IMR-90 (cell line): Measurements from ENCODE around the gene NOS2. TPM values are rescaled to one million over a fixed set of nuclear protein-coding genes. Genes with fewer than 3 reads are reported as not detected.

Experiments used
- ATAC-seq: fragments of 200-7000 bp; cut with Tn5 transposase; 2 replicates; pipeline ENCODE4 v1.9.1; 2020; ENCODE audit warnings: low read depth, mild to moderate bottlenecking, moderate library complexity
- BruUV-seq: library from RNA; stranded (reverse); fragments of 400-500 nt; replicated peaks from 2 replicates; lab custom pipeline; 2021; lab: Mats Ljungman, UMichigan
- CTCF ChIA-PET: fragments of 300-600 bp; formaldehyde crosslinking; extraction: SDS; loops from one replicate; lab custom pipeline; 2021; ENCODE audit warnings: antibody characterized with exemption; lab: Yijun Ruan, JAX
- POLR2A ChIA-PET: fragments of 300-600 bp; sonication (Branson Sonifier 250); formaldehyde crosslinking; loops from one replicate; lab custom pipeline; 2022; ENCODE audit warnings: antibody characterized with exemption; ENCODE audit not compliant: unreplicated experiment; lab: Charles Lee
- DNase-seq: peaks from one replicate; pipeline ENCODE4 v3.0.0; 2013
- H2AFZ ChIP-seq: replicated peaks from 2 replicates; pipeline ENCODE3; 2013; ENCODE audit warnings: low read length, mild to moderate bottlenecking; ENCODE audit not compliant: poor library complexity
- H2AK5ac ChIP-seq: 2 replicates; pipeline ENCODE4 v1.6.1; 2013; ENCODE audit warnings: low read depth, low read length, inconsistent platforms
- H2AK9ac ChIP-seq: replicated peaks from 2 replicates; pipeline ENCODE3; 2013; ENCODE audit warnings: mild to moderate bottlenecking, low read depth, low read length, moderate library complexity; ENCODE audit not compliant: poor library complexity
- H2BK120ac ChIP-seq: 2 replicates; pipeline ENCODE4 v1.6.1; 2013; ENCODE audit warnings: low read depth, low read length, inconsistent platforms
- H2BK15ac ChIP-seq: 3 replicates; pipeline ENCODE4 v1.6.1; 2013; ENCODE audit warnings: low read depth, low read length, inconsistent platforms
- H2BK20ac ChIP-seq: 2 replicates; pipeline ENCODE4 v1.6.1; 2013; ENCODE audit warnings: low read depth, mild to moderate bottlenecking, inconsistent platforms, low read length, moderate library complexity
- H2BK5ac ChIP-seq: 2 replicates; pipeline ENCODE4 v1.6.1; 2013; ENCODE audit warnings: mild to moderate bottlenecking, low read depth, low read length, inconsistent platforms; ENCODE audit not compliant: poor library complexity, severe bottlenecking
- H3K14ac ChIP-seq: replicated peaks from 2 replicates; pipeline ENCODE4 v1.6.1; 2013; ENCODE audit warnings: low read depth, low read length, inconsistent platforms
- H3K18ac ChIP-seq: 2 replicates; pipeline ENCODE4 v1.6.1; 2013; ENCODE audit warnings: low read depth, low read length, control low read depth
- H3K23ac ChIP-seq: 2 replicates; pipeline ENCODE4 v1.6.1; 2013; ENCODE audit warnings: low read depth, low read length, inconsistent platforms
- H3K27ac ChIP-seq: 2 replicates; pipeline ENCODE4 v1.5.1; 2013; ENCODE audit warnings: mild to moderate bottlenecking, control low read depth, low read length; ENCODE audit not compliant: insufficient read depth
- H3K27me3 ChIP-seq: 2 replicates; pipeline ENCODE4 v1.6.1; 2013; ENCODE audit warnings: low read length; ENCODE audit not compliant: control insufficient read depth, insufficient read depth
- H3K36me3 ChIP-seq: 2 replicates; pipeline ENCODE4 v1.6.1; 2013; ENCODE audit warnings: low read length, mixed read lengths; ENCODE audit not compliant: control insufficient read depth, insufficient read depth
- H3K4ac ChIP-seq: 2 replicates; pipeline ENCODE4 v1.6.1; 2013; ENCODE audit warnings: low read depth, low read length, inconsistent platforms
- H3K4me1 ChIP-seq: 2 replicates; pipeline ENCODE4 v1.6.1; 2013; ENCODE audit warnings: low read length, mixed read lengths; ENCODE audit not compliant: control insufficient read depth, insufficient read depth
- H3K4me2 ChIP-seq: 2 replicates; pipeline ENCODE4 v1.6.1; 2013; ENCODE audit warnings: low read depth, mild to moderate bottlenecking, control low read depth, low read length, moderate library complexity
- H3K4me3 ChIP-seq: 2 replicates; pipeline ENCODE4 v1.5.1; 2013; ENCODE audit warnings: low read depth, mild to moderate bottlenecking, control low read depth, low read length, moderate library complexity; ENCODE audit not compliant: insufficient read depth
- H3K56ac ChIP-seq: 2 replicates; pipeline ENCODE4 v1.6.1; 2013; ENCODE audit warnings: low read length, inconsistent platforms; ENCODE audit not compliant: insufficient read depth; ENCODE audit errors: extremely low read depth
- H3K79me1 ChIP-seq, 2 experiments: 2 replicates each; pipeline ENCODE4 v1.6.1; 2013; ENCODE audit warnings: low read length in 2 of 2, inconsistent platforms in 1 of 2, low read depth in 1 of 2
- H3K9ac ChIP-seq: 2 replicates; pipeline ENCODE4 v1.6.1; 2013; ENCODE audit warnings: low read depth, low read length, control low read depth
- H3K9me1 ChIP-seq: 2 replicates; pipeline ENCODE4 v1.6.1; 2013; ENCODE audit warnings: low read length, inconsistent platforms; ENCODE audit not compliant: insufficient read depth
- H3K9me3 ChIP-seq: 2 replicates; pipeline ENCODE4 v1.6.1; 2013; ENCODE audit warnings: low read length; ENCODE audit not compliant: control insufficient read depth, insufficient read depth
- H4K20me1 ChIP-seq: 2 replicates; pipeline ENCODE4 v1.6.1; 2013; ENCODE audit warnings: low read length, inconsistent platforms; ENCODE audit not compliant: insufficient read depth
- H4K5ac ChIP-seq: 2 replicates; pipeline ENCODE4 v1.6.1; 2013; ENCODE audit warnings: mild to moderate bottlenecking, low read depth, low read length, control low read depth
- H4K8ac ChIP-seq, 2 experiments: 2 replicates each; pipeline ENCODE4 v1.6.1; 2013; ENCODE audit warnings: low read depth in 2 of 2, low read length in 2 of 2, control low read depth in 1 of 2, inconsistent platforms in 1 of 2
- H4K91ac ChIP-seq: 2 replicates; pipeline ENCODE4 v1.6.1; 2013; ENCODE audit warnings: low read depth, low read length, inconsistent platforms; ENCODE audit not compliant: insufficient read depth
- BHLHE40 ChIP-seq: fragments of 150-350 bp; IDR thresholded peaks from 2 replicates; pipeline ENCODE4 v1.6.1; 2016; ENCODE audit warnings: mild to moderate bottlenecking, low read depth, low read length
- CTCF ChIP-seq: conservative IDR thresholded peaks from 2 replicates; pipeline ENCODE4 v1.5.1; 2012; ENCODE audit warnings: mild to moderate bottlenecking, low read depth, low read length, improper control_type of control experiment
- NFE2L2 ChIP-seq: fragments of 150-350 bp; IDR thresholded peaks from 2 replicates; pipeline ENCODE4 v1.6.1; 2016; ENCODE audit warnings: low read depth, mild to moderate bottlenecking, low read length
- RAD21 ChIP-seq: IDR thresholded peaks from 2 replicates; pipeline ENCODE4 v1.6.1; 2012; ENCODE audit warnings: low read length, improper control_type of control experiment
- WGBS, 2 experiments: methylation state at CpG; one replicate each; pipeline versions ENCODE4 v1.1.5 to v1.1.7; 2013; ENCODE audit warnings: missing lambda C conversion rate in 2 of 2; ENCODE audit not compliant: insufficient read length in 1 of 2; ENCODE audit errors: extremely low coverage in 2 of 2; 5-methylcytosine and 5-hydroxymethylcytosine counted together
- dilution Hi-C: fragments of 300-500 bp; cut with HindIII; formaldehyde crosslinking; loops from one replicate; pipeline ENCODE4 v1.14.3; 2018; ENCODE audit warnings: low sequenced_read_pairs; ENCODE audit not compliant: unreplicated experiment
- in situ Hi-C: fragments of 300-500 bp; cut with MboI; formaldehyde crosslinking; loops from 3 replicates; pipeline ENCODE4 v1.14.3; 2019; ENCODE audit warnings: low sequenced_read_pairs, inconsistent platforms, mixed read lengths
- intact Hi-C: fragments of 100-400 bp; cut with micrococcal nuclease; formaldehyde crosslinking; loops from 2 replicates; pipeline ENCODE4 v1.10.0; 2022
- polyA plus RNA-seq, 3 experiments: library from polyadenylated mRNA; depleted of rRNA; stranded (reverse); fragments of >200 nt; gene quantifications; 2 replicates each; pipeline ENCODE4 v1.2.3, GENCODE V29; 2012; ENCODE audit warnings: low replicate concordance in 1 of 3
- total RNA-seq: library from RNA; depleted of rRNA; stranded (reverse); fragments of >200 nt; gene quantifications from 2 replicates; pipeline ENCODE4 v1.2.3, GENCODE V29; 2012

Gene NOS2
- total and polyA plus RNA-seq, 2 of the 4 experiments (the other 2 are of a cell fraction), result under 0.01 TPM; not detected in 1

GRCh38 chr17:27808628-27809027 is 8.3 kb upstream of the NOS2 start:
- CTCF ChIA-PET, result interaction anchor here (0.6 to 5.7 kb wide), 2 partner anchors 71 to 292 kb away, joined by 4 to 62 read pairs; no protein-coding TSS in a partner anchor
- no peak for ATAC-seq

More at GRCh38 chr17:27808628-27809027, 8.3 kb upstream of the NOS2 start:
- peaks cover 4% of the 10 kb centered on the region; the same call in 1 of the 2 replicates for H3K27me3 ChIP-seq
- no peak overlapping the region for H2BK20ac ChIP-seq
- no peak overlapping the region for H3K23ac ChIP-seq
- intact Hi-C loops, result loop anchor here (10.0 kb wide), 2 partner anchors 336 to 516 kb away; no protein-coding TSS in a partner anchor
- POLR2A ChIA-PET, result no interaction called here
- H3K4ac ChIP-seq, result no peak overlapping the region
- no peak overlapping the region for H3K14ac ChIP-seq
- H4K5ac ChIP-seq, result no peak overlapping the region
- in situ Hi-C loops, result loop anchor here (10.0 kb wide), 2 partner anchors 76 to 436 kb away; no protein-coding TSS in a partner anchor
- H2BK5ac ChIP-seq, result no peak overlapping the region
- dilution Hi-C loops, result no loop called here
- no peak overlapping the region for H4K91ac ChIP-seq
- H2AK5ac ChIP-seq, result no peak overlapping the region
- H3K9ac ChIP-seq, result no peak overlapping the region
- no peaks in the 10 kb centered on the region for H3K36me3 ChIP-seq
- H2AFZ ChIP-seq, result no peak overlapping the region
- H2BK15ac ChIP-seq, result no peak overlapping the region
- no peak overlapping the region for H2AK9ac ChIP-seq
- no peak overlapping the region for H3K18ac ChIP-seq
- no TSS peak for BruUV-seq
- H3K9me1 ChIP-seq, result no peaks in the 10 kb centered on the region
- H2BK120ac ChIP-seq, result no peak overlapping the region
- DNase-seq, result no peak
- H3K56ac ChIP-seq, result no peak overlapping the region
- no peaks in the 10 kb centered on the region for H3K9me3 ChIP-seq
- H3K4me1 ChIP-seq, result peaks cover 5% of the 10 kb centered on the region
- no CpG with 5 or more reads among the region's 4 CpGs for WGBS, 2 experiments
- no peak for TF ChIP-seq BHLHE40
- TF ChIP-seq CTCF, result no peak
- no peak for TF ChIP-seq RAD21
- TF ChIP-seq NFE2L2, result no peak
- H4K8ac ChIP-seq, result no peak overlapping the region
- no peak overlapping the region for H3K27ac ChIP-seq
- H3K4me3 ChIP-seq, result no peak overlapping the region
- no peaks in the 10 kb centered on the region for H3K79me1 ChIP-seq
- no peak overlapping the region for H3K4me2 ChIP-seq
- H4K20me1 ChIP-seq, result no peaks in the 10 kb centered on the region
